Measurements from ENCODE around the gene ZNF365.

Gene ZNF365

GRCh38 chr10:62393237-62393636 lies 19.1 kb downstream of the ZNF365 start:
- no peaks in the 10 kb centered on the region for H3F3A ChIP-seq (ENCODE audit: insufficient read depth, low read length)
- H3K9me2 ChIP-seq (replicated peaks; ENCODE audit: insufficient read depth, low read length) = no peaks in the 10 kb centered on the region
- H3K4me3 ChIP-seq (ENCODE audit: low read length) = no peak overlapping the region
- H3K27ac ChIP-seq (ENCODE audit: low read length) = no peak overlapping the region
- no peak overlapping the region for H3K4me2 ChIP-seq (ENCODE audit: low read depth, low read length)
- H3K79me2 ChIP-seq (ENCODE audit: low read length) = no peaks in the 10 kb centered on the region
- H3K9ac ChIP-seq (ENCODE audit: low read length) = no peak overlapping the region
- no peak overlapping the region for H2AFZ ChIP-seq (ENCODE audit: low read length)
- H3K9me3 ChIP-seq (replicated peaks; ENCODE audit: insufficient read depth, low read length) = no peaks in the 10 kb centered on the region
- H4K20me1 ChIP-seq (ENCODE audit: insufficient read depth, low read length) = no peaks in the 10 kb centered on the region
- no peaks in the 10 kb centered on the region for H3K36me3 ChIP-seq (replicated peaks; ENCODE audit: insufficient read depth, low read length)
- H3K4me1 ChIP-seq (ENCODE audit: low read length) = no peaks in the 10 kb centered on the region
- TF ChIP-seq EZH2phosphoT487 (IDR thresholded peaks at IDR 0.05; ENCODE audit: low read length) (no peak), EZH2 (optimal IDR thresholded peaks at IDR 0.05; ENCODE audit: low read depth, low read length) (no peak), CTCF (IDR thresholded peaks at IDR 0.05; ENCODE audit: low read length) (no peak)
- no peaks in the 10 kb centered on the region for H3K27me3 ChIP-seq (replicated peaks; ENCODE audit: insufficient read depth, low read length)
- DNase-seq = no peak

- DNase-seq = no peak
- no peaks in the 10 kb centered on the region for H3K79me2 ChIP-seq (ENCODE audit: low read length)
- H3K27me3 ChIP-seq (replicated peaks; ENCODE audit: insufficient read depth, low read length) = no peaks in the 10 kb centered on the region
Measured at GRCh38 chr10:62394556-62395018, 20.4 kb downstream of the ZNF365 start.

GRCh38 chr10:62395892-62396291 lies 21.7 kb downstream of the ZNF365 start:
- DNase-seq = no peak
- H2AFZ ChIP-seq (ENCODE audit: low read length) = no peak overlapping the region
- H4K20me1 ChIP-seq (ENCODE audit: insufficient read depth, low read length) = no peaks in the 10 kb centered on the region
- no peaks in the 10 kb centered on the region for H3K4me1 ChIP-seq (ENCODE audit: low read length)
- no peaks in the 10 kb centered on the region for H3F3A ChIP-seq (ENCODE audit: insufficient read depth, low read length)
- no peaks in the 10 kb centered on the region for H3K79me2 ChIP-seq (ENCODE audit: low read length)
- TF ChIP-seq CTCF (IDR thresholded peaks at IDR 0.05; ENCODE audit: low read length) (no peak), EZH2 (optimal IDR thresholded peaks at IDR 0.05; ENCODE audit: low read depth, low read length) (no peak), EZH2phosphoT487 (IDR thresholded peaks at IDR 0.05; ENCODE audit: low read length) (no peak)
- H3K27me3 ChIP-seq (replicated peaks; ENCODE audit: insufficient read depth, low read length) = no peaks in the 10 kb centered on the region
- no peak overlapping the region for H3K9ac ChIP-seq (ENCODE audit: low read length)
- no peaks in the 10 kb centered on the region for H3K9me3 ChIP-seq (replicated peaks; ENCODE audit: insufficient read depth, low read length)
- no peaks in the 10 kb centered on the region for H3K9me2 ChIP-seq (replicated peaks; ENCODE audit: insufficient read depth, low read length)
- H3K36me3 ChIP-seq (replicated peaks; ENCODE audit: insufficient read depth, low read length) = no peaks in the 10 kb centered on the region
- no peak overlapping the region for H3K27ac ChIP-seq (ENCODE audit: low read length)
- H3K4me2 ChIP-seq (ENCODE audit: low read depth, low read length) = no peak overlapping the region
- H3K4me3 ChIP-seq (ENCODE audit: low read length) = no peak overlapping the region

More at GRCh38 chr10:62394556-62395018, 20.4 kb downstream of the ZNF365 start:
- no peaks in the 10 kb centered on the region for H4K20me1 ChIP-seq (ENCODE audit: insufficient read depth, low read length)
- no peak overlapping the region for H3K4me3 ChIP-seq (ENCODE audit: low read length)
- H3K9ac ChIP-seq (ENCODE audit: low read length) = no peak overlapping the region
- no peak overlapping the region for H3K4me2 ChIP-seq (ENCODE audit: low read depth, low read length)
- H3K36me3 ChIP-seq (replicated peaks; ENCODE audit: insufficient read depth, low read length) = no peaks in the 10 kb centered on the region
- no peak for TF ChIP-seq CTCF (IDR thresholded peaks at IDR 0.05; ENCODE audit: low read length)
- TF ChIP-seq EZH2phosphoT487 (IDR thresholded peaks at IDR 0.05; ENCODE audit: low read length) = no peak
- no peak for TF ChIP-seq EZH2 (optimal IDR thresholded peaks at IDR 0.05; ENCODE audit: low read depth, low read length)
- no peaks in the 10 kb centered on the region for H3K9me2 ChIP-seq (replicated peaks; ENCODE audit: insufficient read depth, low read length)
- no peaks in the 10 kb centered on the region for H3F3A ChIP-seq (ENCODE audit: insufficient read depth, low read length)
- no peaks in the 10 kb centered on the region for H3K9me3 ChIP-seq (replicated peaks; ENCODE audit: insufficient read depth, low read length)
- no peak overlapping the region for H3K27ac ChIP-seq (ENCODE audit: low read length)
- no peaks in the 10 kb centered on the region for H3K4me1 ChIP-seq (ENCODE audit: low read length)
- H2AFZ ChIP-seq (ENCODE audit: low read length) = no peak overlapping the region

Data from MM.1S (cell line).